Gastroesophageal sphincter (tissue), 4 donors: Measurements from ENCODE around the gene UBE2S. TPM values are rescaled to one million over a fixed set of nuclear protein-coding genes. Genes with fewer than 3 reads are reported as not detected.

Source experiments
- ATAC-seq: fragments of 150-250 bp; one replicate; pipeline ENCODE4 v1.9.1; 2016; ENCODE audit warnings: mild to moderate bottlenecking, moderate library complexity
- H3K27ac ChIP-seq, 4 donors: fragments of 200-600 bp; sonication (generic) in 3 of 4; 1 replicate in 3 of 4; 2 replicates in 1 of 4; pipeline ENCODE4 v1.5.1; 2016 to 2019
- H3K27me3 ChIP-seq: fragments of 200-600 bp; sonication (generic); one replicate; pipeline ENCODE4 v1.5.1; 2019
- H3K36me3 ChIP-seq, 2 donors: fragments of 200-600 bp; sonication (generic); one replicate each; pipeline ENCODE4 v1.5.1; 2019; ENCODE audit warnings: control low read depth in 1 of 2
- H3K4me1 ChIP-seq, 3 donors: fragments of 200-600 bp; sonication (generic); 1 replicate in 2 of 3; 2 replicates in 1 of 3; pipeline ENCODE4 v1.5.1; 2016 to 2019; ENCODE audit warnings: control low read depth in 2 of 3
- H3K4me3 ChIP-seq, 2 donors: fragments of 200-600 bp; sonication (generic); one replicate each; pipeline ENCODE4 v1.5.1; 2019; ENCODE audit warnings: mild to moderate bottlenecking in 1 of 2, moderate library complexity in 1 of 2
- H3K9me3 ChIP-seq, 3 donors: fragments of 200-600 bp; sonication (generic); one replicate each; pipeline ENCODE4 v1.5.1; 2017 to 2019; ENCODE audit warnings: control low read depth in 2 of 3
- EP300 ChIP-seq: sonication (generic); formaldehyde crosslinking; IDR thresholded peaks from one replicate; pipeline ENCODE4 v1.6.1; 2017; ENCODE audit warnings: antibody characterized with exemption, mild to moderate bottlenecking
- POLR2A ChIP-seq, 2 donors: fragments of 450-650 bp; IDR thresholded peaks; one replicate each; pipeline ENCODE4 v1.6.1; 2017; ENCODE audit warnings: antibody characterized with exemption in 2 of 2, mild to moderate bottlenecking in 2 of 2, moderate library complexity in 1 of 2
- POLR2AphosphoS5 ChIP-seq: sonication (generic); formaldehyde crosslinking; IDR thresholded peaks from one replicate; pipeline ENCODE4 v1.6.1; 2017; ENCODE audit warnings: antibody characterized with exemption
- WGBS, 2 donors: methylation state at CpG; one replicate each; pipeline ENCODE4 v1.1.5; 2018; ENCODE audit warnings: low coverage in 1 of 2; 5-methylcytosine and 5-hydroxymethylcytosine counted together
- total RNA-seq, 4 donors: library from RNA; depleted of rRNA; stranded (reverse); fragments of >200 nt; gene quantifications; one replicate each; pipeline ENCODE4 v1.1.0, GENCODE V29; 2016
- TF ChIP-seq, protein P1 (sequence below), 4 experiments: fragments of 200-600 bp in 2 of 4; fragments of 450-650 bp in 2 of 4; sonication (generic) in 1 of 4; IDR thresholded peaks; one replicate each; pipeline ENCODE4 v1.5.1; 2017 to 2019; ENCODE audit warnings: antibody characterized with exemption in 4 of 4, mild to moderate bottlenecking in 2 of 4, moderate library complexity in 2 of 4

The UBE2S gene
- total RNA-seq, 4 donors from 2014 or later = 12.6 to 17.7 (median 15.4) TPM

DNA sequence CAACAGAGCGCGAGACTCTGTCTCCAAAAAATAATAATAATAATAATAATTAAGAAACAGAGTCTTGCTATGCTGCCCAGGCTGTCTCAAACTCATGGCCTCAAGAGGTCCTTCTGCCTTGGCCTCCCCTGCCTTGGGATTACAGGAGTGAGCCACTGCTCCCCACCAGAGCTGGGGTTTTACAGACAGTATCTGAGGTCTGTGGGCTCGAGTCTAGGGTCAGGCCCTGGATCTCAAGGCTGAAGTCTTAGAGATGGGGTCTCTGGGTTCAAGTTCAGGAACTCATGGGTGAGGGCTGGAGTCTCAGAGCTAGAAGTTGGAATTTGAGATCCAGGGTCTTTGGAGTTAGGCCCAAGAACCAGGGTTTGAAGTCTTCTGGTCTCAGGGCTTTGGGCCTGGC, 40.8 kb downstream of the UBE2S start:
- Histone ChIP-seq H3K27me3 (peaks cover 85% of the 10 kb centered on the region), H3K4me1 (peaks cover 0 to 21% (median 10%) of the 10 kb centered on the region in 3 donors), H3K9me3 (no peaks in the 10 kb centered on the region), H3K36me3 (no peaks in the 10 kb centered on the region), H3K27ac (no peak overlapping the region), H3K4me3 (no peak overlapping the region)
- TF ChIP-seq, protein P1, sequence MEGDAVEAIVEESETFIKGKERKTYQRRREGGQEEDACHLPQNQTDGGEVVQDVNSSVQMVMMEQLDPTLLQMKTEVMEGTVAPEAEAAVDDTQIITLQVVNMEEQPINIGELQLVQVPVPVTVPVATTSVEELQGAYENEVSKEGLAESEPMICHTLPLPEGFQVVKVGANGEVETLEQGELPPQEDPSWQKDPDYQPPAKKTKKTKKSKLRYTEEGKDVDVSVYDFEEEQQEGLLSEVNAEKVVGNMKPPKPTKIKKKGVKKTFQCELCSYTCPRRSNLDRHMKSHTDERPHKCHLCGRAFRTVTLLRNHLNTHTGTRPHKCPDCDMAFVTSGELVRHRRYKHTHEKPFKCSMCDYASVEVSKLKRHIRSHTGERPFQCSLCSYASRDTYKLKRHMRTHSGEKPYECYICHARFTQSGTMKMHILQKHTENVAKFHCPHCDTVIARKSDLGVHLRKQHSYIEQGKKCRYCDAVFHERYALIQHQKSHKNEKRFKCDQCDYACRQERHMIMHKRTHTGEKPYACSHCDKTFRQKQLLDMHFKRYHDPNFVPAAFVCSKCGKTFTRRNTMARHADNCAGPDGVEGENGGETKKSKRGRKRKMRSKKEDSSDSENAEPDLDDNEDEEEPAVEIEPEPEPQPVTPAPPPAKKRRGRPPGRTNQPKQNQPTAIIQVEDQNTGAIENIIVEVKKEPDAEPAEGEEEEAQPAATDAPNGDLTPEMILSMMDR (IDR thresholded peaks at IDR 0.05) = no peak
- no peak for TF ChIP-seq EP300
- no peak for TF ChIP-seq POLR2A (IDR thresholded peaks at IDR 0.05)
- TF ChIP-seq POLR2AphosphoS5 = no peak
- ATAC-seq = no peak
- WGBS, 2 donors = 90% methylated on average over 2 of the region's 3 CpGs; no CpG with 5 or more reads in 1 of the 2 donors

DNA sequence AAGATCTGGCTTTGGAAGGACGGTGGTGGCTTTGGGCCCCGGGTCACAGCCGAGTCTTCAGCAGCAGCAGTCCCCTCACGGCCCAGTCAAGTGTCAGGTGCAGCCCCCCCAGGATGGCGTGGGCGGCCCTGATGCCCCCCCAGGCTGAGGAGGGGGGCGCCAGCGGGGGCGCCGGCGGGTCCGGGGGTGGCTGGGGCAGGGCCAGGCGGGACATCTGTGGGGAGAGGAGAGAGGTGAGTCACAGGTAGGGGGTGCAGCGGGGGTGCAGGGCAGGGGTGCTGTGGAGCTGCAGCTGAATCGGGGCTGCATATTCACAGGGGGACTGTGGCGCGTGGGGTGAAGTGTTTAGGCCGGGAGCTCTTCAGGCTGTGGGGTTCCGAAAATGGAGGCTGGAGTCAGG, 41.6 kb downstream of the UBE2S start:
- WGBS, 2 donors = 71 to 86% methylated on average over 6 of the region's 19 CpGs
- no peaks in the 10 kb centered on the region for H3K9me3 ChIP-seq
- TF ChIP-seq POLR2AphosphoS5 (no peak), EP300 (no peak), POLR2A (IDR thresholded peaks at IDR 0.05) (no peak)
- TF ChIP-seq, protein P1 (IDR thresholded peaks at IDR 0.05) = no peak
- no peak overlapping the region for H3K27ac ChIP-seq
- peaks cover 85% of the 10 kb centered on the region for H3K27me3 ChIP-seq
- H3K4me1 ChIP-seq = peaks cover 0 to 21% (median 10%) of the 10 kb centered on the region in 3 donors
- ATAC-seq = no peak
- H3K4me3 ChIP-seq = no peak overlapping the region
- H3K36me3 ChIP-seq = no peaks in the 10 kb centered on the region

DNA sequence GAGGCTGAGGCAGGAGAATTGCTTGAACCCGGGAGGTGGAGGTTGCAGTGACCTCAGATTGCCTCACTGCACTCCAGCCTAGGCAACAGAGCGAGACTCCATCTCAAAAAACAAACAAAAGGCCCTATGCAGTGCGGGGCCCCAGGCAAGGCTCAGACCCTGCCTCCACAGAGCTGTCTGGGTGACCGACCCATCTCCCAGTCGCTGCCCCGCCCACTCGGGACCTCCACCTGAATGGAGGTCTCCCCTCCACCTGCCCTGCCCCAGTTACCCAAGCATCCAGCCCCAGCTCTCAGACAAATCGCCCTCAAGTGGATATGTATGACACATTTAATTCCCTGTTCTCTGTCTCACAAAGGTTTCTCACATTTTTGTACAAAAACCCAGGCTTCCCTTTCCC, 42.3 kb downstream of the UBE2S start:
- Histone ChIP-seq H3K27me3 (peaks cover 84% of the 10 kb centered on the region), H3K4me1 (peaks cover 0 to 18% (median 9%) of the 10 kb centered on the region in 3 donors), H3K9me3 (no peaks in the 10 kb centered on the region), H3K36me3 (no peaks in the 10 kb centered on the region), H3K27ac (no peak overlapping the region), H3K4me3 (no peak overlapping the region)
- WGBS, 2 donors = 78 to 96% methylated on average over 5 to 7 of the region's 8 CpGs
- no peak for ATAC-seq
- no peak for TF ChIP-seq EP300
- TF ChIP-seq, protein P1 (IDR thresholded peaks at IDR 0.05) = no peak
- TF ChIP-seq POLR2AphosphoS5 = no peak
- TF ChIP-seq POLR2A (IDR thresholded peaks at IDR 0.05) = no peak

- Histone ChIP-seq H3K27me3 (peaks cover 75% of the 10 kb centered on the region), H3K4me1 (no peaks in the 10 kb centered on the region), H3K27ac (no peak within 1 kb of the TSS), H3K4me3 (no peak within 1 kb of the TSS), H3K9me3 (no peaks in the 10 kb centered on the region), H3K36me3 (no peaks in the 10 kb centered on the region)
- no peak for ATAC-seq
- WGBS, 2 donors = 50% methylated on average over 2 of the region's 27 CpGs; no CpG with 5 or more reads in 1 of the 2 donors
- TF ChIP-seq EP300 (no peak), POLR2A (IDR thresholded peaks at IDR 0.05) (no peak), POLR2AphosphoS5 (no peak)
- TF ChIP-seq, protein P1 (IDR thresholded peaks at IDR 0.05) = no peak
These were observed 44.4 kb downstream of the UBE2S start, which contains the start of gene GARIN5B for GRCh38 chr19:55362990-55363716. Gene GARIN5B (minus strand): TSS chr19:55363260. CDS start chr19:55363066, 194 bp downstream.
